GM18868 (cell line): ENCODE measurements around the gene DAPK1.

ENCODE experiments used
- ATAC-seq: cut with Tn5 transposase; IDR thresholded peaks from one replicate; pipeline ENCODE4 v1.9.1; 2021; ENCODE audit warnings: mild to moderate bottlenecking, moderate library complexity; ENCODE audit not compliant: unreplicated experiment

DAPK1 gene

DNA sequence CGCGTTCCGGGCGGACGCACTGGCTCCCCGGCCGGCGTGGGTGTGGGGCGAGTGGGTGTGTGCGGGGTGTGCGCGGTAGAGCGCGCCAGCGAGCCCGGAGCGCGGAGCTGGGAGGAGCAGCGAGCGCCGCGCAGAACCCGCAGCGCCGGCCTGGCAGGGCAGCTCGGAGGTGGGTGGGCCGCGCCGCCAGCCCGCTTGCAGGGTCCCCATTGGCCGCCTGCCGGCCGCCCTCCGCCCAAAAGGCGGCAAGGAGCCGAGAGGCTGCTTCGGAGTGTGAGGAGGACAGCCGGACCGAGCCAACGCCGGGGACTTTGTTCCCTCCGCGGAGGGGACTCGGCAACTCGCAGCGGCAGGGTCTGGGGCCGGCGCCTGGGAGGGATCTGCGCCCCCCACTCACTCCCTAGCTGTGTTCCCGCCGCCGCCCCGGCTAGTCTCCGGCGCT, at the start of gene DAPK1:
Gene DAPK1, plus strand, starts transcription at position 264 of the 442 bp plus-strand sequence. CDS start 1,211 bp downstream, outside the sequence.
- ATAC-seq = peak; percentile 54

DNA sequence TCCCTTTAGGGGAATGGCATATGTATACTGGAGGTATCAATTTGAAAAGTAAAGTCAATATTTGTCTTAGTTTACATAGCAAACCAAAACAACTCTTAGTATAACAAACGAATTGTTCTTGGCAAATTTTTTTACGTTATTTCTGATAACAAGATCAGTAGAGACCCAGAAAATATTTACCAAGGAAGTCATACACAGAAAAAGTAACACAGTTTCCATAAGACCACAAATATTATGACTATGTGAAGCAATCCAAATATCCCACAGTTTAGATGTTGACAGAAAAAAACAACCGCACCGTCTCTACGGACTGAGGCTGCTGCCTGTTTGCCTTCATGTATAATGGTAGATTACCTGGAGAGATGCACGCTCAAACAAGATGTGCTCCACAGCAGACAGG, 46.5 kb upstream of the DAPK1 start:
- ATAC-seq = no peak

DNA sequence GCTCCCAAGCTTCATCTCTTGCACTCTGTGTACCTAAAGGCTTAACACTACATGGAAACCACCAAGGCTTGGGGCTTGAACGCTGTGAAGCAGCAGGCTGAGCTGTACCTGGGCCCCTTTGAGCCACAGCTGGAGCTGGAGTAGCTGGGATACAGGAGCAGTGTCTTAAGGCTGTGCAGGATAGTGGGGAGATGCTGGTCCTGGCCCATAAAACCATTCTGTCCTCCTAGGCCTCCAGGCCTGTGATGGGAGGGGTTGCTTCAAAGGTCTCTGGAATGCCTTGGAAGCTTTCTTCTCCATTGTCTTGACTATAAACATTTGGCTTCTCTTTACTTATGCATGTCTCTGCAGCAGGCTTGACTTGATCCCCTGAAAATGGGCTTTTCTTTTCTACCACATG, 42.3 kb upstream of the DAPK1 start:
- ATAC-seq = no peak

DNA sequence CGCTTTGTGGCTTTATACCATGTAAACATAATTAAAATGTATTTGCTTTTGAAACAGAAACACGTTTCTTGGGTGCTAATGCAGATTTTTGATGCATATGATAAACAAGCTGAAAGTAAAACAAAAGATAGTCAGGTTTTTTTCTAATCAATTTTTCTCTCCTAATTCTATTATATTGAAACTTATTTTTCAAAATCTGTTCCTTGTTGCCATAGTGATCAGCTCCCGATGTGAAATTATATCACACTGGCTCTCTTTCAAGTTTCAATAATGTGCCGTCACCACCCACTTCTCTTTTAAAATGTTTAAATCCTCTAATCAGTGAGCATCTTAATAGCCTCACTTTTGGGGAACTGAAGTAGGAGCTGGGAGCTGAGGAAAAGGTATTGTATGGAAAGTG, 36.4 kb upstream of the DAPK1 start:
- ATAC-seq = no peak

GRCh38 chr9:87464110-87464991, 33.3 kb upstream of the DAPK1 start:
- peak; percentile 79 for ATAC-seq

- ATAC-seq = peak; percentile 2
Observed at GRCh38 chr9:87464992-87465378, 32.7 kb upstream of the DAPK1 start.

GRCh38 chr9:87465816-87466215, 31.9 kb upstream of the DAPK1 start:
- no peak for ATAC-seq

- ATAC-seq = no peak
Observed at GRCh38 chr9:87467187-87467586, 30.5 kb upstream of the DAPK1 start.

DNA sequence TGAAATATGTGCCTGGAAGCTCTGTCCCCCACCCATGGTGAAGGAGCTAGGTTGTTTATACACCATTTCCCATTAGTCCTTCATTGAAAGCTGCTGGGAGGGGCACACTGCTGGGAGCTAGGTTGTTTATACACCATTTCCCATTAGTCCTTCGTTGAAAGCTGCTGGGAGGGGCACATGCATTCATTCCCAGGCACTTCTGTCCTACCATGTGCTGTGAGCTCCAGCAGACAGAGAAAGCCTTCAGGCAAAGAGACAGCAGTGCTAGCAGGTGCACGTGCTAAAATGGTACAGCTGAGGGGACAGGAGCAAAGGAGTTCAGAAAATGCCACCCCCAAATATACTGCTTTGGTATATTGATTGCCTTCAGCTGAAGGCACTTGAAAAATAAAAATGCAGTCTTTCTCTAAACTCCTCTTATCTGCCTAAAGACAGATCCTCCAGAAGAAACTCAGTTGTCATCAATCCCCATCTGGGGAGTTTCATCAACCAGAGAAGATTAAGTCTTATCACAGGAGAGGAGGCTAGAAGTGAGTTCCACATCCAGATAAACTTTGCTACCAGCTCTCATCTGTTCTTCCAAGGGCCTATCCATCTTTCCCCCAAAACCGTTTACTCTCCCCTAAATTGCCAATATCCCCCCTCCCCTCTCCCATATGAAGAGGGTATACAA, 27.7 kb upstream of the DAPK1 start:
- no peak for ATAC-seq

- no peak for ATAC-seq
Observed at GRCh38 chr9:87471746-87472145, 25.9 kb upstream of the DAPK1 start.

DNA sequence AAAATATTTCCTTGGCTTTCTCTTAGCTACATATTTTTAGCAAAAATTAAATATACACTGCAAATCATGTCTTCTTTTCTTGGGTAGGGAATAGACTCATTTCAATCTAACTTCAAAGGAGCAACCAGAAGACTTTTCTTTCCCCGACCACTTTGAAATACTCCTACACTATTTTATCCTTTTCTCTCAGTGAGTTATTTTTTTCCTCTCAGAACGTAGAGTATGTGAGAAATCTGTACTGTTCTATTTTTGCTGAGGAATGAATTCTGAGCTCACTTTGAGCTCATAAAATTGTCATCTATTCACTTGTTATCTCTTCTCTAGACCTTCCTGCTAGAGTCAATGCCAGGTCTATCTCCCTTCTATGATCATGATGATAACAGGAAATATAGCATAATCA, 22.2 kb upstream of the DAPK1 start:
- ATAC-seq = no peak

- ATAC-seq = no peak
Observed at GRCh38 chr9:87478226-87478992, 19.3 kb upstream of the DAPK1 start.

GRCh38 chr9:87479801-87480201, 17.9 kb upstream of the DAPK1 start:
- ATAC-seq = peak; percentile 95

- no peak for ATAC-seq
Observed at GRCh38 chr9:87481890-87482855, 15.5 kb upstream of the DAPK1 start.

DNA sequence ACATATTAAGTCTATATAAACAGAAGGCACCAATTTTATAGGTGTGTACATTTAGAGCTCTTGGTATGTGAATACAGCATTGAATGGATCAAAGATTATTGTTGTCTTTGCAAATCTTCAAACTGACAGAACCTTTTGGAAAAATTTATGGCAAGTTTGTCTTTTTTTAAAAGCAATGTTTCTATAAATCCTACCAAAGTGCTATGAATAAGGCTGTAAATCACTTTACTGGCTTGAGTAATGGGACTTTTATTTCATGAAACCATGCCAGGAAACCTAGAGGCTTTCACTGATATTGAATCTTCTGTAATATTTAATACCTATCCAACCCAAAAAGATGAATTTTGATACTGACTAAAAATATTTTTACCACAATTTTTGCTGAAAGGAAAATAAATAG, 7.4 kb upstream of the DAPK1 start:
- no peak for ATAC-seq

DNA sequence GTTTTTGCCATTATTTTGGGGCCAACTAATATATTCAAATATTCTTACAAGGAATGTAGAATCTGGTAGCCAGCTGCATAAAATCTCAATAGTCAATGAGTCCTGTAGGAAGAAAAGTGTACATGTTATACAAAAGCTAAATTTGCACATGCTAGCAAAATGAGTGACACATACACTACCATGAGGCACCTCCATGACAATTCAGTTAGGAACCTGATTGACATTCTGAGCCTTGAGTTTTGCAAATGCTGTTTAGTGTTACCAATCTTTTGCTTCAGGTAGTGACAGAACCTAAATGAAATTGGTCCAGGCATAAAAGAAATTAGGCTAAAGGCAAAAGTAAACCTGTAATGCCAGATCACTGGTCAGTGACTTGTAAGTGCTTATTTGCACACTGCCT, 6.8 kb upstream of the DAPK1 start:
- ATAC-seq = no peak

DNA sequence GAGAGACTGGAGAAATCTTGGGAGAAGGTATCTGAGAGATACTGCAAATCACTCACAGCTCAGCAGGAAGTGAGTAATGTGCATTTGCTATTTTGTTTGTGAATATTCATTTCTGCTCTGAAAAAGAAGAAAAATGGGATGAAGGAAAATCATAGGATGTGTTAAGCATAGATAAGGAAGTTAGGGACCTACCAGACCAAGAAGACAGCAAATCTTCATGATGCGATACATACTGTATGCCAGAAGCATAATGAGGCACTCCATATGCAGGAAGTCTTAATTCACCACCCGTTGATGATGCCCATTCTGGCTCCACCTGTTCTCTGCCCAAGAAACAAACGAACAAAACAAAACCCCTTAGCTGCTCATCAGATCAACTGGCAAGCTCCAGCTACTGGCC, 6.1 kb upstream of the DAPK1 start:
- ATAC-seq = no peak

DNA sequence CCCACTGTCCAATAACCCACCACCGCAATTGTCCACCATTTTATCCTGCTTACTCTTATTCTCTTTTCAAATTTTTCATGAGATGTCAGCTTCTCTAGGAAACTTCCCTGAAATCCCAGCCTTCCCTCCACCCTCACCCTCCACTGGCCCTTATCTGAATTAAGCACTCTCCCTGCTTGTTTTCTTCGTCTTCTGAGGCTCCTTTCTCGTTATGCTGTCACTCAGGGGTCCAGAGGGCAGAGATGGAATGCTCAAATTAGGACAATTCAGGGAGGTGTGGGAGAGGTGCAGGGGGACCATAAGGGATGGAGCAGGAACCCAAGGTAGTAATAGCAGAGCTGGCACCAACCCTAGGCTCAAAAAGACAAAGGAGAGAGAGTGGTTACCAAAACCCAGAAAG, 5.0 kb upstream of the DAPK1 start:
- ATAC-seq = no peak

- peak; percentile 35 for ATAC-seq
Observed at GRCh38 chr9:87494970-87495471, 2.6 kb upstream of the DAPK1 start.

- no peak for ATAC-seq
Observed at GRCh38 chr9:87497080-87497603, 525 bp upstream of the DAPK1 start.
